Measurements from ENCODE around the gene EIF5A.
A peak's percentile ranks its signal among the peaks of the same experiment; 100 is the strongest.

The EIF5A gene

DNA sequence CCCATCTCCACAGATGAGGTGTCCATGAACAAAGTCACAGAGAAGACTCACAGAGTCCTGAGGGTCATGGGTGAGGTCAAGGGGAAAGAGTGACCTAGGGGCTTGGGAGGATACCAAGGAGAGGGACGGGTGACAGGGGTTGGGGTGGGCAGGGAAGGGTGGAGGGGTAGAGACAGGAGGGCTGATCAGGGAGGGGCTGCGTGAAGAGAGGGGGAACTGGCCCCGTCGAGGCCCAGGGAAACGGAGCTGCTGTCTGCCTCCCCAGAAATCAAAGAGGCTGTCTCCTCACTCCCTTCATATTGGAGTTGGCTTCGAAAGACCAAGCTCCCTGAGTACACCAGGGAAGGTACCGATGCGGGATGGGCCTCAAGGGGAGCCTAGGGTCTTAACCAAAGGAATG is 48.1 kb downstream of the EIF5A start:
- DNase-seq (ENCODE audit: low read depth), result no peak

DNA sequence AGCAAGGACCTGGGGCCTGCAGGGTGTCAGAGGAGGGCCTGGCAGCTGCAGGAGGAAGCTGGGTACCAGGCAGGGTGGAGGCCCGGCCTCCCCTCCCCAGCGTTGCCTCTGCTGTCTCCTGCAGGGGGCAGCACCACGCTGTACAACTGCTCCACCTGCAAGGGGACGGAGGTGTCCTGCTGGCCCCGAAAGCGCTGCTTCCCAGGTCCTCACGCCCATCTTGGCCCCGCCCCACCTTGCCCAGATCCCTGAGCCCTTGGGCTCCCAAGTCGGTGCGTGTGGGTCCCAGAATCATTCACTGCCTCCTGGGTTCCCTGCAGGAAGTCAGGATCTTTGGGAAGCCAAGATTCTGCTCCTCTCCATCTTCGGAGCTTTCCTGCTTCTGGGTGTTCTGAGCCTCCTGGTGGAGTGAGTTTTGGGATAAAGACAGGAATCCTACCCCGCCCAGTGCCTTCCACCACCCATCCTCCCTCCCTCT is 48.7 kb downstream of the EIF5A start:
- peak; percentile 73 for DNase-seq (ENCODE audit: low read depth)

DNA sequence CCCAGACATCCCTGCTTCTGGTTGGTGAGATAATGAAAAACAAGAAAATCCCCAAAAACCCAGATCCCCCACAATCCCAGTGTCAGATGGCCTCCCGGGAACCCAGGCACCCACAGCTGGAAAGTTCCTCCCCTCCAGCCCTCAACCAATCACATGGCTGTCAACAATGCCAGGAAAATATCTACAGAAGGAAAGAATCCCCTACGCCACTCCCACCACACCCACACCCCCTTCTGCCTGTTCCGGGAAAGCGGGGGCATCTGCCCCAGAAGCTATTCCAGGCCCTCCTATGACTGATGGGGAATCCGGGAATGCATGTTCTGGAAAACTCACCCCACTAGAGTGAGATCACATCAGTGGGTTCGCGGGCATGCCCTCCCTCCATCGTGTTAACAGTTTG is 49.3 kb downstream of the EIF5A start:
- DNase-seq (ENCODE audit: low read depth), result no peak

DNA sequence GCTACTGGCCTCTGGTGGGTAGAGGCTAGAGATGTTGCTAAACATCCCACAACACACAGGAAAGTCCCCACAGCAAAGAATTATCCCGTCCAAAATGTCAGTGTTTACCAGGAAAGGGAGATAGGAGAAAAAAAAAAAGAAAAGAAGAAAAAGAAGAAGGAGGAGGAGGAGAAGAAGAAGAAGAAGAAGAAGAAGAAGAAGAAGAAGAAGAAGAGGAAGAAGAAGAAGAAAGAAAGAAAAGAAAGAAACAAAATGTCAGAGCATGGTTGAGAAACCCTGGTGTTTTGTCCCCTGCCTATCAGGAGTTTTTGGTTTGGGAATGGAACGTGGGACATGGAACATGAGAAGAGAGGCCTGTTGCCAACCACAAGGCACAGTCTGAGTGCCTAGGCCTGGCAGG is 50.0 kb downstream of the EIF5A start:
- DNase-seq (ENCODE audit: low read depth), result no peak

DNA sequence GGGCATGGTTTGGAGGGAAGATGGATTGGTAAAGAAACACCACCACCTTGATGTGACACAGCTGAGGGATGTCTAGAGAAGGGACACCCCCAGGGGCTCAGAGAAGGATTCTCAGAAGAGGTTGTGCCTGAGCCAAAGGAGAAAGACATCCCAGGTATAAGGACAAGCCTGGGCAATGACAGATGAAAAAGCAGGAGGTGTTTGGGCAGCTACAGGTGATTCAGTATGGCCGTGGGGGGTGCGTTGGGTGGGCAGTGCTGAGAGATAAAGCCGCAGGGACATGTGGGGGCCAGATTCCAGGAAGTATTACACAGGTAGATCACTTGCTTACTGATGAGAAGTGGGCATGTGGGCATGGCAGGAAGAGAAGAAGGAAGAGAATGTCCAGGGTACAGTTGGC is 54.5 kb downstream of the EIF5A start:
- no peak for DNase-seq (ENCODE audit: low read depth)

Measured in activated gamma-delta T cell treated with anti-CD3 and anti-CD28 coated beads, Interleukin-2, amount 50 U/mL, for 16 hours (primary cell).